Skeletal muscle tissue (tissue), 5 donors: ENCODE measurements around the gene OCLN. TPM values are rescaled to one million over a fixed set of nuclear protein-coding genes. Genes with fewer than 3 reads are reported as not detected.
"Not testable (repeated sequence)": the region's sequence is repeated elsewhere in the genome, so short reads cannot be mapped to it uniquely, and the experiment has no call there.

ENCODE experiments used
- H3K27ac ChIP-seq: one replicate; pipeline ENCODE4 v1.7.0; 2013; ENCODE audit warnings: mild to moderate bottlenecking, low read depth, low read length, inconsistent platforms
- H3K27me3 ChIP-seq, 3 donors: one replicate each; pipeline ENCODE4 v1.7.0; 2013; ENCODE audit warnings: low read length in 3 of 3; ENCODE audit not compliant: control insufficient read depth in 3 of 3, insufficient read depth in 3 of 3
- H3K36me3 ChIP-seq, 3 donors: one replicate each; pipeline ENCODE4 v1.7.0; 2013; ENCODE audit warnings: low read length in 3 of 3; ENCODE audit not compliant: control insufficient read depth in 3 of 3, insufficient read depth in 3 of 3
- H3K4me1 ChIP-seq, 3 donors: one replicate each; pipeline ENCODE4 v1.7.0; 2013; ENCODE audit warnings: low read length in 3 of 3, mild to moderate bottlenecking in 3 of 3; ENCODE audit not compliant: control insufficient read depth in 3 of 3, insufficient read depth in 3 of 3
- H3K4me3 ChIP-seq, 3 donors: one replicate each; pipeline ENCODE4 v1.7.0; 2013; ENCODE audit warnings: low read length in 3 of 3
- H3K9ac ChIP-seq, 3 donors: one replicate each; pipeline ENCODE4 v1.7.0; 2013; ENCODE audit warnings: low read length in 3 of 3, mild to moderate bottlenecking in 3 of 3, moderate library complexity in 2 of 3, low read depth in 1 of 3
- H3K9me3 ChIP-seq, 3 donors: one replicate each; pipeline ENCODE4 v1.7.0; 2013; ENCODE audit warnings: low read length in 3 of 3; ENCODE audit not compliant: control insufficient read depth in 3 of 3
- small RNA-seq: library from RNA; depleted of rRNA; stranded (forward); fragments of <200 nt; gene quantifications from one replicate; pipeline ENCODE3, GENCODE V24; 2014
- total RNA-seq: library from RNA; depleted of rRNA; stranded (reverse); fragments of >200 nt; gene quantifications from one replicate; pipeline ENCODE4 v1.2.3, GENCODE V29; 2014
- donor health status: Osteomylitis.

Gene OCLN
- total RNA-seq, 1 donor from 2014 or later = 0.52 TPM

DNA sequence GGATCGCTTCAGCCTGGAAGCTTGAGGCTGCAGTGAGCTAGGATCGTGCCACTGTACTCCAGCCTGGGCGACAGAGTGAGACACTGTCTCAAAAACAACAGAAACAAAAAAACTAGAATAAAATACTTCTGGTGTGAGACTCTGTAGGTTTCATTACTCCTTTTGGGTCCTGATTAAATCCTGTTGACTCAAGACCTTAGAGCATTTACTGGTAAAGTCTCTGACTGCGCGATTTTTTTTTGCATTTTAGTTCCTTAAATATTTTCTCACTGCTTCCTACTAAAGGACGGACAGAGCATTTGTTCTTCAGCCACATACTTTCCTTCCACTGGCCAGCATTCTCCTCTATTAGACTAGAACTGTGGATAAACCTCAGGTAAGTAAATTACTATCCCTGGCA, 114.2 kb downstream of the OCLN start:
- H3K4me1 ChIP-seq, H3K27ac ChIP-seq, H3K36me3 ChIP-seq, H3K27me3 ChIP-seq, H3K9me3 ChIP-seq, H3K9ac ChIP-seq, H3K4me3 ChIP-seq: not testable (repeated sequence)

Small RNAs within 50 kb of the gene (small RNA-seq; reads per million reads assigned to genes)
- gene RN7SL616P = not detected
- gene RNU6-724P = not detected
- gene RPS27P14 = not detected

Other genes starting within 250 kb of the OCLN start
- 1.6 TPM for gene CCDC125, start 160.0 kb upstream of the OCLN start, total RNA-seq
- 7.8 TPM for gene AK6, start 123.3 kb upstream of the OCLN start, total RNA-seq
- 26.1 TPM for gene TAF9, start 123.3 kb upstream of the OCLN start, total RNA-seq
- gene RAD17, start 123.0 kb upstream of the OCLN start, total RNA-seq = 24.5 TPM
- 0.52 TPM for gene MARVELD2, start 77.7 kb upstream of the OCLN start, total RNA-seq
- 39.1 TPM for gene GTF2H2C, start 67.4 kb downstream of the OCLN start, total RNA-seq